Mucosa of descending colon (tissue), 3 donors: ENCODE results near the gene CDC42EP4. TPM values are rescaled to one million over a fixed set of nuclear protein-coding genes. Genes with fewer than 3 reads are reported as not detected.
"Not testable (repeated sequence)": the region's sequence is repeated elsewhere in the genome, so short reads cannot be mapped to it uniquely, and the experiment has no call there.

ENCODE experiments used
- ATAC-seq: fragments of 200-7000 bp; cut with Tn5 transposase; one replicate; pipeline ENCODE4 v1.9.1; 2020; ENCODE audit warnings: mild to moderate bottlenecking, moderate library complexity
- DNase-seq, 3 donors: peaks; one replicate each; pipeline ENCODE4 v3.0.0-alpha.2; 2020
- H3K36me3 ChIP-seq: fragments of 200-600 bp; one replicate; pipeline ENCODE4 v1.8.0; 2021; ENCODE audit warnings: low read depth, mild to moderate bottlenecking
- H3K4me1 ChIP-seq: fragments of 200-600 bp; one replicate; pipeline ENCODE4 v1.8.0; 2021; ENCODE audit warnings: low read depth, mild to moderate bottlenecking
- H3K4me3 ChIP-seq: fragments of 200-600 bp; one replicate; pipeline ENCODE4 v1.8.0; 2021; ENCODE audit warnings: mild to moderate bottlenecking
- H3K9me3 ChIP-seq: fragments of 200-600 bp; one replicate; pipeline ENCODE4 v1.8.0; 2021; ENCODE audit warnings: mild to moderate bottlenecking
- CTCF ChIP-seq: fragments of 200-600 bp; IDR thresholded peaks from one replicate; pipeline ENCODE4 v1.8.0; 2022; ENCODE audit warnings: antibody characterized with exemption, mild to moderate bottlenecking
- intact Hi-C, 2 donors: fragments of 100-400 bp; cut with DNase I in 1 of 2; cut with micrococcal nuclease in 1 of 2; formaldehyde crosslinking; loops; one replicate each; pipeline versions ENCODE4 v1.11.0 to v1.11.1; 2022; cut with DNase I, micrococcal nuclease
- total RNA-seq, 3 donors: library from RNA; stranded (reverse); fragmentation: NEBNext Ultra II Directional in 2 of 3; extraction: Animal tissue kit (Norgen Biotek cat#: 25700) in 2 of 3; gene quantifications; one replicate each; pipeline versions ENCODE4 v1.2.1 to v1.2.4, GENCODE V29; 2021 to 2023
- donor health status: DM: no; HTN: no; CAD: no; lungs with moderate emphysema.
- donor health status: DM: no; HTN: no; CAD: no.
- donor health status: DM: no; HTN: yes; CAD: no.

The CDC42EP4 gene
- total RNA-seq, 3 donors from 2014 or later: 54.6 to 95.2 (median 75.9) TPM

GRCh38 chr17:73265646-73266640, 45.9 kb downstream of the CDC42EP4 start:
- no peak for TF ChIP-seq CTCF
- no peak for ATAC-seq
- H3K4me3 ChIP-seq: no peak overlapping the region

GRCh38 chr17:73264448-73264847, 47.4 kb downstream of the CDC42EP4 start:
- not testable (repeated sequence) for H3K36me3 ChIP-seq, ATAC-seq, DNase-seq, H3K4me1 ChIP-seq, H3K4me3 ChIP-seq, H3K9me3 ChIP-seq
- intact Hi-C loops: loop anchor here in 1 of 2 donors (5.0 kb wide), 1 partner anchor 93 kb away; no protein-coding TSS in a partner anchor

More at GRCh38 chr17:73265646-73266640, 45.9 kb downstream of the CDC42EP4 start:
- Histone ChIP-seq H3K9me3 (no peaks in the 10 kb centered on the region), H3K36me3 (no peaks in the 10 kb centered on the region), H3K4me1 (peaks cover 5% of the 10 kb centered on the region)
- no peak for DNase-seq
- intact Hi-C loops: no loop called here

- no peak overlapping the region for H3K4me3 ChIP-seq
- TF ChIP-seq CTCF: no peak
- ATAC-seq (peak; percentile 31), DNase-seq (no peak)
- no peaks in the 10 kb centered on the region for H3K36me3 ChIP-seq
- peaks cover 5% of the 10 kb centered on the region for H3K4me1 ChIP-seq
- H3K9me3 ChIP-seq: no peaks in the 10 kb centered on the region
- intact Hi-C loops: loop anchor here in 1 of 2 donors (5.0 kb wide), 1 partner anchor 94 kb away; no protein-coding TSS in a partner anchor
Measured at GRCh38 chr17:73262676-73263642, 48.8 kb downstream of the CDC42EP4 start.

- DNase-seq (peak; percentile 85 to 86 (median 86)), ATAC-seq (peak; percentile 95)
- H3K36me3 ChIP-seq: no peaks in the 10 kb centered on the region
- peaks cover 5% of the 10 kb centered on the region for H3K4me1 ChIP-seq
- H3K9me3 ChIP-seq: no peaks in the 10 kb centered on the region
- no peak for TF ChIP-seq CTCF
- H3K4me3 ChIP-seq: no peak overlapping the region
- intact Hi-C loops: loop anchor here in 1 of 2 donors (5.0 kb wide), 1 partner anchor 95 kb away; no protein-coding TSS in a partner anchor
Measured at GRCh38 chr17:73261952-73262675, 49.7 kb downstream of the CDC42EP4 start.

- intact Hi-C loops: loop anchor here in 1 of 2 donors (5.0 kb wide), 1 partner anchor 96 kb away; no protein-coding TSS in a partner anchor
- TF ChIP-seq CTCF: no peak
- peaks cover 5% of the 10 kb centered on the region for H3K4me1 ChIP-seq
- ATAC-seq (no peak), DNase-seq (no peak)
- no peak within 1 kb of the TSS for H3K4me3 ChIP-seq
- H3K9me3 ChIP-seq: no peaks in the 10 kb centered on the region
- H3K36me3 ChIP-seq: no peaks in the 10 kb centered on the region
Measured at GRCh38 chr17:73261617-73261951, 50.2 kb downstream of the CDC42EP4 start, which contains the start of gene CPSF4L. CPSF4L (minus strand) TSS chr17:73261880; CDS start chr17:73261818, 62 bp downstream.
